ENCODE data around the gene EPG5. TPM values are rescaled to one million over a fixed set of nuclear protein-coding genes. Genes with fewer than 3 reads are reported as not detected.
A peak's percentile ranks its signal among the peaks of the same experiment; 100 is the strongest.

The EPG5 gene
- total and polyA plus RNA-seq, 7 experiments from 2014 or later: 6.3 to 54.8 (median 26.8) TPM

- POLR2A ChIA-PET: no interaction called here
- Histone ChIP-seq H3K36me3 (ENCODE audit: control insufficient read depth in 2 of 3, insufficient read depth in 3 of 3, low read length in 3 of 3) (peaks cover 5 to 72% (median 15%) of the 10 kb centered on the region in 3 experiments), H3K4me1 (ENCODE audit: control insufficient read depth in 2 of 2, insufficient read depth in 2 of 2, low read length in 2 of 2) (peaks cover 0 to 1% of the 10 kb centered on the region in 2 donors), H3K4me3 (ENCODE audit: low read length) (no peak overlapping the region), H3K9me3 (ENCODE audit: control insufficient read depth in 2 of 3, low read length in 3 of 3) (no peaks in the 10 kb centered on the region), H3K27ac (ENCODE audit: low read depth, low read length) (no peak overlapping the region), H3K27me3 (ENCODE audit: control insufficient read depth in 2 of 2, insufficient read depth in 2 of 2, low read length in 2 of 2) (no peaks in the 10 kb centered on the region)
- Mint-ChIP-seq H3K4me3 (no peak overlapping the region), H3K9me3 (no peaks in the 10 kb centered on the region), H3K4me1 (peaks cover 0 to 13% (median 7%) of the 10 kb centered on the region in 7 donors), H3K27me3 (no peaks in the 10 kb centered on the region), H3K27ac (no peak overlapping the region), H3K36me3 (peaks cover 19 to 49% (median 35%) of the 10 kb centered on the region in 5 donors)
- CTCF ChIA-PET: no interaction called here
- intact Hi-C loops (cut with micrococcal nuclease): no loop called here
- ATAC-seq (no peak), DNase-seq (no peak)
Observed at GRCh38 chr18:45926085-45926484, 41.0 kb downstream of the EPG5 start.

GRCh38 chr18:45923138-45923537 is 44.0 kb downstream of the EPG5 start:
- no peaks in the 10 kb centered on the region for H3K27me3 ChIP-seq (ENCODE audit: control insufficient read depth in 2 of 2, insufficient read depth in 2 of 2, low read length in 2 of 2)
- H3K36me3 ChIP-seq (ENCODE audit: control insufficient read depth in 2 of 3, insufficient read depth in 3 of 3, low read length in 3 of 3): peaks cover 0 to 62% (median 0%) of the 10 kb centered on the region in 3 experiments
- no peak overlapping the region for H3K27ac Mint-ChIP-seq
- no peaks in the 10 kb centered on the region for H3K9me3 ChIP-seq (ENCODE audit: control insufficient read depth in 2 of 3, low read length in 3 of 3)
- H3K27me3 Mint-ChIP-seq: no peaks in the 10 kb centered on the region
- peaks cover 6 to 7% of the 10 kb centered on the region in 2 donors for H3K4me1 ChIP-seq (ENCODE audit: control insufficient read depth in 2 of 2, insufficient read depth in 2 of 2, low read length in 2 of 2)
- H3K4me3 ChIP-seq (ENCODE audit: low read length): no peak overlapping the region
- POLR2A ChIA-PET: interaction anchor here (0.7 kb wide), 1 partner anchor 16 kb away, joined by 3 read pairs; no protein-coding TSS in a partner anchor
- intact Hi-C loops (cut with micrococcal nuclease): no loop called here
- peaks cover 19 to 46% (median 32%) of the 10 kb centered on the region in 5 donors for H3K36me3 Mint-ChIP-seq
- no peak for ATAC-seq
- H3K4me3 Mint-ChIP-seq: no peak overlapping the region
- peaks cover 2 to 24% (median 20%) of the 10 kb centered on the region in 7 donors for H3K4me1 Mint-ChIP-seq
- no peak for DNase-seq
- H3K27ac ChIP-seq (ENCODE audit: low read depth, low read length): no peak overlapping the region
- no peaks in the 10 kb centered on the region for H3K9me3 Mint-ChIP-seq
- CTCF ChIA-PET: interaction anchor here (1.7 kb wide), 1 partner anchor 15 kb away, joined by 6 read pairs; no protein-coding TSS in a partner anchor

GRCh38 chr18:45920367-45920766 is 46.8 kb downstream of the EPG5 start:
- Histone ChIP-seq H3K4me3 (ENCODE audit: low read length) (no peak overlapping the region), H3K27ac (ENCODE audit: low read depth, low read length) (no peak overlapping the region), H3K36me3 (ENCODE audit: control insufficient read depth in 2 of 3, insufficient read depth in 3 of 3, low read length in 3 of 3) (peaks cover 3 to 71% (median 11%) of the 10 kb centered on the region in 3 experiments), H3K27me3 (ENCODE audit: control insufficient read depth in 2 of 2, insufficient read depth in 2 of 2, low read length in 2 of 2) (no peaks in the 10 kb centered on the region), H3K9me3 (ENCODE audit: control insufficient read depth in 2 of 3, low read length in 3 of 3) (no peaks in the 10 kb centered on the region), H3K4me1 (ENCODE audit: control insufficient read depth in 2 of 2, insufficient read depth in 2 of 2, low read length in 2 of 2) (peaks cover 6 to 7% of the 10 kb centered on the region in 2 donors)
- H3K4me1 Mint-ChIP-seq: peaks cover 2 to 28% (median 20%) of the 10 kb centered on the region in 7 donors
- no peak overlapping the region for H3K4me3 Mint-ChIP-seq
- POLR2A ChIA-PET: interaction anchor here (0.5 kb wide), 1 partner anchor 205 kb away, joined by 8 read pairs; no protein-coding TSS in a partner anchor
- CTCF ChIA-PET: interaction anchor here (1.0 to 1.3 kb wide), 2 partner anchors 153 to 154 kb away, joined by 3 to 4 read pairs; no protein-coding TSS in a partner anchor
- no peaks in the 10 kb centered on the region for H3K27me3 Mint-ChIP-seq
- ATAC-seq (no peak), DNase-seq (no peak)
- intact Hi-C loops (cut with micrococcal nuclease): no loop called here
- H3K9me3 Mint-ChIP-seq: no peaks in the 10 kb centered on the region
- H3K36me3 Mint-ChIP-seq: peaks cover 17 to 62% (median 44%) of the 10 kb centered on the region in 5 donors
- peak overlapping the region in 6 of 9 donors; percentile 5 to 52 (median 26) for H3K27ac Mint-ChIP-seq

- Mint-ChIP-seq H3K27ac (no peak overlapping the region), H3K4me1 (peaks cover 2 to 20% (median 16%) of the 10 kb centered on the region in 7 donors), H3K27me3 (no peaks in the 10 kb centered on the region), H3K9me3 (no peaks in the 10 kb centered on the region), H3K36me3 (peaks cover 16 to 65% (median 44%) of the 10 kb centered on the region in 5 donors), H3K4me3 (no peak overlapping the region)
- H3K27ac ChIP-seq (ENCODE audit: low read depth, low read length): no peak overlapping the region
- H3K4me1 ChIP-seq (ENCODE audit: control insufficient read depth in 2 of 2, insufficient read depth in 2 of 2, low read length in 2 of 2): peaks cover 6 to 7% of the 10 kb centered on the region in 2 donors
- H3K36me3 ChIP-seq (ENCODE audit: control insufficient read depth in 2 of 3, insufficient read depth in 3 of 3, low read length in 3 of 3): peaks cover 7 to 73% (median 11%) of the 10 kb centered on the region in 3 experiments
- intact Hi-C loops (cut with micrococcal nuclease): no loop called here
- ChIA-PET POLR2A (no interaction called here), CTCF (interaction anchor here (1.9 kb wide), 1 partner anchor 252 kb away, joined by 5 read pairs; no protein-coding TSS in a partner anchor)
- H3K9me3 ChIP-seq (ENCODE audit: control insufficient read depth in 2 of 3, low read length in 3 of 3): no peaks in the 10 kb centered on the region
- no peak overlapping the region for H3K4me3 ChIP-seq (ENCODE audit: low read length)
- H3K27me3 ChIP-seq (ENCODE audit: control insufficient read depth in 2 of 2, insufficient read depth in 2 of 2, low read length in 2 of 2): no peaks in the 10 kb centered on the region
- DNase-seq (peak in 1 of 9 donors; percentile 8), ATAC-seq (no peak)
Observed at GRCh38 chr18:45916302-45916701, 50.8 kb downstream of the EPG5 start.

- H3K27me3 Mint-ChIP-seq: no peaks in the 10 kb centered on the region
- no peak overlapping the region for H3K27ac Mint-ChIP-seq
- CTCF ChIA-PET: interaction anchor here (0.7 to 1.8 kb wide), 2 partner anchors 226 to 251 kb away, joined by 3 to 5 read pairs; no protein-coding TSS in a partner anchor
- ATAC-seq: no peak
- no peak overlapping the region for H3K27ac ChIP-seq (ENCODE audit: low read depth, low read length)
- H3K27me3 ChIP-seq (ENCODE audit: control insufficient read depth in 2 of 2, insufficient read depth in 2 of 2, low read length in 2 of 2): no peaks in the 10 kb centered on the region
- H3K36me3 ChIP-seq (ENCODE audit: control insufficient read depth in 2 of 3, insufficient read depth in 3 of 3, low read length in 3 of 3): peaks cover 14 to 90% (median 24%) of the 10 kb centered on the region in 3 experiments
- peaks cover 15 to 71% (median 43%) of the 10 kb centered on the region in 5 donors for H3K36me3 Mint-ChIP-seq
- H3K4me1 Mint-ChIP-seq: peaks cover 0 to 8% (median 0%) of the 10 kb centered on the region in 7 donors
- H3K9me3 ChIP-seq (ENCODE audit: control insufficient read depth in 2 of 3, low read length in 3 of 3): no peaks in the 10 kb centered on the region
- H3K4me1 ChIP-seq (ENCODE audit: control insufficient read depth in 2 of 2, insufficient read depth in 2 of 2, low read length in 2 of 2): no peaks in the 10 kb centered on the region
- H3K4me3 Mint-ChIP-seq: no peak overlapping the region
- no peak overlapping the region for H3K4me3 ChIP-seq (ENCODE audit: low read length)
- intact Hi-C loops (cut with micrococcal nuclease): loop anchor here in 1 of 2 donors (2.0 kb wide), 1 partner anchor 18 kb away; no protein-coding TSS in a partner anchor
- no peaks in the 10 kb centered on the region for H3K9me3 Mint-ChIP-seq
- POLR2A ChIA-PET: no interaction called here
- DNase-seq: no peak
Observed at GRCh38 chr18:45913276-45913675, 53.9 kb downstream of the EPG5 start.

- no peaks in the 10 kb centered on the region for H3K27me3 ChIP-seq (ENCODE audit: control insufficient read depth in 2 of 2, insufficient read depth in 2 of 2, low read length in 2 of 2)
- peak; percentile 16 to 68 (median 57) for DNase-seq
- Mint-ChIP-seq H3K4me1 (peaks cover 0 to 5% (median 2%) of the 10 kb centered on the region in 7 donors), H3K4me3 (no peak overlapping the region), H3K27me3 (no peaks in the 10 kb centered on the region), H3K9me3 (no peaks in the 10 kb centered on the region), H3K36me3 (peaks cover 23 to 74% (median 43%) of the 10 kb centered on the region in 5 donors), H3K27ac (no peak overlapping the region)
- H3K9me3 ChIP-seq (ENCODE audit: control insufficient read depth in 2 of 3, low read length in 3 of 3): no peaks in the 10 kb centered on the region
- ATAC-seq: peak; percentile 83
- ChIA-PET CTCF (interaction anchor here (0.6 to 3.6 kb wide), 4 partner anchors 65 to 289 kb away, joined by 3 to 32 read pairs (median 3); no protein-coding TSS in a partner anchor), POLR2A (no interaction called here)
- no peak overlapping the region for H3K27ac ChIP-seq (ENCODE audit: low read depth, low read length)
- H3K36me3 ChIP-seq (ENCODE audit: control insufficient read depth in 2 of 3, insufficient read depth in 3 of 3, low read length in 3 of 3): peaks cover 12 to 85% (median 18%) of the 10 kb centered on the region in 3 experiments
- intact Hi-C loops (cut with micrococcal nuclease): loop anchor here (1.0 to 2.0 kb wide), 7 partner anchors 30 to 289 kb away; no protein-coding TSS in a partner anchor
- H3K4me1 ChIP-seq (ENCODE audit: control insufficient read depth in 2 of 2, insufficient read depth in 2 of 2, low read length in 2 of 2): no peaks in the 10 kb centered on the region
- H3K4me3 ChIP-seq (ENCODE audit: low read length): no peak overlapping the region
Observed at GRCh38 chr18:45910405-45911023, 56.6 kb downstream of the EPG5 start.

Data from naive thymus-derived CD4-positive, alpha-beta T cell (primary cell).